Activated CD4-positive, alpha-beta T cell treated with anti-CD3 and anti-CD28 coated beads, Interleukin-2, Interleukin-4, amounts not matched to agents 100 ng/mL and 50 ng/mL, durations not matched to agents 16 hours and 8 hours (primary cell): ENCODE data around the gene SRGAP3.

Source experiments
- DNase-seq: peaks from one replicate; pipeline ENCODE4 v3.0.0-alpha.2; 2020; ENCODE audit warnings: low spot score

The SRGAP3 gene

DNA sequence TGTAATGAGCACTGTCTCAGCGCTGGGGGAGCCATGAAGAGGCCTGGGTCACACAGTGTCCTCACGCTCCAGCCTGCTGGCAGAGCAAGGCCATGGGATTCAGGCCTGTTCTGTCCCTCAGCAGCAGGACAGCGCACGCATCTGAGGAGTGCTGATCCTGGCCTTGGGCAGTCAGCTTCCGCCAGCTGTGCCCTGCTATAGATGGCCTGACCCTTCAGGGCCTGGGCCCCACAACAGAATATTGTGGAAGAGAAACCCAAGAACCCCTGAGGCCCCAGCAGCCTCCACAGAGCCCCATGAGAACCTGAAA, 78.6 kb downstream of the SRGAP3 start:
- no peak for DNase-seq

DNA sequence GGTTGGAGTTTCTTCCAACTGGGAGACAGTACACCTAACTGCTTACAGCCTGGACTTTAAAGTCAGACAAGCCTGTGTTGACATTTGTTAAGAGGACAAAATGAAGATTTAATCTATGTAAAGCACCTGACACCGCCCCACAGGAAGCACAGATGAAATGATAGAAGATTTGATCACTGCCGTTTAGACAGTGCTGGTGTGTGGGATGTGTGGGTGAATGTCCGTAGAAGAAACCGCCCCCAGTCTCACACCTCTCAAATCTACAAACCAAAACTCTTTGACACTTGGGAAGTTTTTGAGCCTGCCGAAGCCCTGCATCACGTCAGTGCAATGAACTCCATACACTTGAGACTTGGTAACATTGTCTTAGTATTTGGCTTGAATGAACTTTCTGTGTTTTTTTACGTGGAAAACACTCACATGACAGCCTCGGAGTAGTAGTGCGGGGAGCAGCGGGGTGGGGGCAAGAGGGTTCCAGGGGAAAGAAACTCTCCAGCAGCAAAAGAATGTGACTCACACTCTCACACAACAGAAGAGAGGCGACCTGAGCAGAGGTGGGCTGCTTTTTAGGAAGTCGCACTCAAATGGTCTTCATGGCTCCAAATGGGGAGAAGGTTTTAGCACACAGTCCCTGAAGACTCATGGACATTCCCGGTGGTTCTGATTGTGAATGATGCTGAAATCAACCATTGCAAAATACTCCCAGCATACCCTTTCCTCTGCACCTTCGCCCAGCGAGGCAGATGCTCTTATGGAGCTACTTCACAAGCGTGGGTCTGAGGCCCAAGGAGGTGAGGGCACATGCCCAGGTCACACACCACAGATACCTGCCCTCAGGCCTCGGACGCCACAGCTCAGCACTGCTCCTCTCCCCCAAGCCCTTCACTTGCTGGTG, 79.2 kb downstream of the SRGAP3 start:
- peak; percentile 47 for DNase-seq

DNA sequence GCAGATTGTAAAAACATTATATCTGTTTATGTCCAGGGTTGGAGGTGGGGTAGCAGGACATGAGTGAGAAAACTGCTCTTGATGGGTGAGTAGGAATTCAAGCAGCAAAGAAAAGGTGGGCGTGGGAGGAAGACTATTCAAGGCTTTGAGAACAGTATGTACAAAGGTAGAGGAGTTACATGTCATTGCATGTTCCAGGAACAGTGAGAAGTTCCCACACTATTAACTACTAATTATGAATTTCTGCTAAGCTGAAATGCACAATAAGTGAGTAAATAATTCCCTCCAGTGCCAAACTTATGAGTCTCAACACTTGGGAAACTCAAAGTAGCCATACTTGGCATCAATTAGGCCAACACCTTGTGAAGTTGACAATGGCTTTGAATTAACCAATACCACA, 80.1 kb downstream of the SRGAP3 start:
- DNase-seq: no peak

- peak; percentile 88 for DNase-seq
Observed at GRCh38 chr3:9168241-9168741, 81.2 kb downstream of the SRGAP3 start.

- DNase-seq: no peak
Observed at GRCh38 chr3:9167222-9167621, 82.2 kb downstream of the SRGAP3 start.

DNA sequence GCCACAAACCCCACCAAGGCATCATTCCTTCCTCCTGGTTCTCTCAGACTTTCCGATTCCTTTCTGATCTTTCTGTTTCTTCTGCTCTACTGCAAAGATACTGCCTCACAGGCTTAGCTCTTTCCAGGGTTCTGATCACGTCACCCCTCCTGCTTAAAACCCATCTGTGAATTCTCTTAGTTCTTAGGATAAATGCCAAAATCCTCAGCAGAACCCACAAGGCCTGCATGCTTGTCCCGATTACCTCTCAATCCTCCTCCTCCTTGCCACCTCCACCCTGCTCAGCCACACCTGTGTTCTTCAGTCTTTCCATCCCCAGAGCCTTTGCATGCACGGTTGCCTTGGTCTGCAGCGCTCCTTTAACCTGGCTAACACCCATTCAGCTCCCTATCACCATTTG, 84.0 kb downstream of the SRGAP3 start:
- DNase-seq: no peak

GRCh38 chr3:9163289-9163688, 86.2 kb downstream of the SRGAP3 start:
- no peak for DNase-seq

DNA sequence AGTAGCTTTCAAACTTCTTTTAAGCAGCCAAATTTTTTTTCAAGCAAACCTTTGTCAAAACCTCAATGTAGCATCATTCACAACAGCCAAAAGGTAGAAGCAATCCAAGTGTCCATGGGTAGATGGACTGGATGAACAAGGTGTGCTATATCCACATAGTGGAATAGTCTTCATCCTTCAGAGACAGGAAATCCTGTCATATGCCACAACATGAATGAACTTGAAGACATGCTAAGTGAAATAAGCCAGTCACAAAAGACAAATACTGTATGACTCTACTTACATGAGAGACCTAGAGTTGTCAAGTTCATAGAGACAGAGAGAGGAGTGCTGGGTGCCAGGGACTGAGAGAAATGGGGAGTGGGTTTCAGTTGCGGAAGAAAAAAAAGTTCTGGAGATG, 87.6 kb downstream of the SRGAP3 start:
- DNase-seq: no peak

- DNase-seq: no peak
Observed at GRCh38 chr3:9161298-9161697, 88.1 kb downstream of the SRGAP3 start.

- DNase-seq: no peak
Observed at GRCh38 chr3:9158865-9159630, 90.4 kb downstream of the SRGAP3 start.

GRCh38 chr3:9157651-9158362, 91.6 kb downstream of the SRGAP3 start:
- no peak for DNase-seq

DNA sequence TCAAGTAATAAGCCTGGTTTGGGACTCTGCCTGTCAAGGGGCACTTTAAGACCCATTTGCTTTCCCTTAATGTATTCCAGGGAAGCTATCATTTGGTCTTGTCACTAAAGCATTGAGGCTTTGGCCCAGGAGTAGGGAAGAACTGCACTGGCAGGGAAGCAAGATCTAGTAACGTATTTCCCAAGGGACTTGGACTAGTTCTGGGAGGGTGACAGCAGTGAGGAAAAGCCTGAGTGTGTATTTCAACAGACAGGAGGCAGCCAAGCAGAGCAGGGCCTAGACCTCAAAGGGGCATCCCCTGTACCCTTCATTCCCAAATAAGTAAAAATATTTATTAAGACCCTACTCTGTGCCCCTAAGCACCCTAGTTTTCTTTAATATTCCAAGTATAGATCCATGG, 92.8 kb downstream of the SRGAP3 start:
- no peak for DNase-seq

DNA sequence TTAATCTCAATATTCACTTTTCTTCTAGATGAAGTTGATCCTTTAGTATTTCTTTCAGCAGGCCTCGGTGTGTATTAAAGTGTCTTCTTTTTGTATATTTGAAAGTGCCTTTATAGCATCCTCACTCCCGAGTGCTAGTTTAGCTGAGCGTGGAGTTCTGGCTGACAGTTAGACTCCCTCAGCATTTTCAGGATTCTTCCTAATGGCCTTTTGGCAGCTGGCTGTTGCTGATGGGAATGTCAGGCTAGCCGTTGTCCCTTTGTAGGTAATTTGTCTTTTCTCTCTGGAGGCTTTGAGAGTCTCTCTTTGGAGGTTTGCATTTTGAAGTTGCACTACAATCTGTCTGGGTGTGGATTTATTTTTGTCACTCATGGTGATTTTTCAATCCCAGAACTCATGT, 94.4 kb downstream of the SRGAP3 start:
- no peak for DNase-seq

GRCh38 chr3:9153904-9154619, 95.4 kb downstream of the SRGAP3 start:
- no peak for DNase-seq

DNA sequence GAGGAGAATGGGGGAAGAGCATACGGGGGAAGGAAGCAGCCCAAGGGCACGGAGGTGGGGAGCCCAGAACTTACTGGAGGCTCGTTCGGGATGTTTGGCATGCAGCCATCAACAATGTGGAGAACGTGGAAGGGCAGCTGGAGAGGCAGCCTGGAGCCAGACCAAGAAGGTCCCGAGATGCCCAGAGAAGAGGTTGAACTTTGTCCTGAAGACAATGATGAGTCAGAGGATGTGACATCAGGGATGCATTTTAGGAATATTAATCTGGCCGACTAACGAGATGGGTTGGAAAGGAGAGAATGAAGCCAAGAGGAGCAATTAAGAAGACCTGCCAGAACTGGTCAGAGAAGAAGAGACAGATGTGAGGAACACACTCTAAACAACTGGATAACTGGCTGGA, 98.2 kb downstream of the SRGAP3 start:
- no peak for DNase-seq

DNA sequence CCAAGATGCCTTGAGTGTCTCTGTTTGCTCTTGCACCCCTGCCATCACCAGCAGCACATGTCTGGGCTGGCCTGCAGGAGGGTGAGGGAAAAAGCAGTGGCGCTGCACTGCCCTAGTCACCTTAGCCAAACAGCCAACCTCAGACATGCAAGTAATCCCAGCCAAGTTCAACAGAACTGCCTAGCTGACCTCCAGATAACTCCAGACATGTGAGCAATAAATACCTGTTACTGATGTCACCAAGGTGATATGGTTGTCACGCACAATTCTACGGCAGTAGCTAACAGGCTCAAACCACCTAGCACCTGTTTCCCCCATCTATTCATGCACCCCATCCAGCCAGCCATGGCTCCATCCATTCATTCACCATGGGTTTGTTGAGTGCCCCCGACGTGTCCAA, 99.9 kb downstream of the SRGAP3 start:
- no peak for DNase-seq

DNA sequence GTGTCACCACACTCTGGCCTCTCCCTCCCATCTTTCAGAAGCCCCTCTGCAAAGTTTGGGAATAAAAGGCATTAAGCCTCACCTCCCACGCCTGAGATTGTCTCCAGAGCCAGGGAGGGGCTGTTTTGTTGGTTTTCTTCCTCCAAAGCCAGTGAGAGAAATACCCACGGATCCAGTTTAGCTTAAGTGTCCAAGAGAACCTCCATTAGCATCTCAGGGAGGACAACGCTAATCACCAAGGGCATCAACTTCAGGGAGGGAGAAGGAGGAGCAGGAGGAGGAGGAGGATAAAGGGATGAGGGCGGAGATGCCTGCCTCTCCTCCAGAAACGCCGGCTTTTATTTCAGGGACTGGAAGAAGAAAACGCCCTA, 101.6 kb downstream of the SRGAP3 start:
- no peak for DNase-seq

DNA sequence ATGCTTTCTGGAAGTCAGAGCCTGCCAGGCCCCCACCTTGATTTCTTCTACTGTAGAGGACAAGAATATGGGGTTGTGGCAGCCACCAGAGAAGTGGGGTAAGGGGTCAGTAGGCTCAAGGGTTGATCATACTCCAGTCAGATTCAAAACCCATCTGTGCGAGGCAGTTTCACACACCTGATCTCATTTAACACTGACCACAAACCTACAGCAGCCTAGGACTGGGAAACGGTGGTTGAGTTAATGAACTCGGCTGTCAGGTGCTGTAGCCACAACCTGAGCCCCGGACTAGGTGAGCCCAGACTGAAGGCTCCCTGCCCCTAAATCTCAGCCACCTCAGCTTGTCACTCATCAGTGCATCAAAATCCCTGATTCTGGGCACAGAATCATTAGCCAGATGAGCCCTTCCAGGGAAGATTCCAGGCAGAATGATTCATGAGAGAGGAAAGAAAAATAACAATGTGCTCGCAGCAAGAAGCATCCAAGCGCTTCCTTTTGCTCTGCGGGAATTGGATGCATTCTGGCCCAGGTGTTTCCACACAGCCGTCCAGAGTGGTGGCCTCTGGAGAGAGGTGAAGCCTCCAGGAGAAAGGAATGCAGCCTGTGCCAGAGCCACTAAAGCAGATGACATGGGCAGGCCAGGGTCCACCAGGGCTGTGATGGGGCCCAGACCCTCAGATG, 102.1 kb downstream of the SRGAP3 start:
- no peak for DNase-seq

- no peak for DNase-seq
Observed at GRCh38 chr3:9146367-9147071, 102.9 kb downstream of the SRGAP3 start.

- DNase-seq: no peak
Observed at GRCh38 chr3:9143184-9143583, 106.3 kb downstream of the SRGAP3 start.

- no peak for DNase-seq
Observed at GRCh38 chr3:9142362-9142761, 107.1 kb downstream of the SRGAP3 start.
